ENCODE data around the gene UQCR10. TPM values are rescaled to one million over a fixed set of nuclear protein-coding genes. Genes with fewer than 3 reads are reported as not detected.

Gene UQCR10
- total and polyA plus RNA-seq, 4 donors, result 67.5 to 290 (median 133) TPM

DNA sequence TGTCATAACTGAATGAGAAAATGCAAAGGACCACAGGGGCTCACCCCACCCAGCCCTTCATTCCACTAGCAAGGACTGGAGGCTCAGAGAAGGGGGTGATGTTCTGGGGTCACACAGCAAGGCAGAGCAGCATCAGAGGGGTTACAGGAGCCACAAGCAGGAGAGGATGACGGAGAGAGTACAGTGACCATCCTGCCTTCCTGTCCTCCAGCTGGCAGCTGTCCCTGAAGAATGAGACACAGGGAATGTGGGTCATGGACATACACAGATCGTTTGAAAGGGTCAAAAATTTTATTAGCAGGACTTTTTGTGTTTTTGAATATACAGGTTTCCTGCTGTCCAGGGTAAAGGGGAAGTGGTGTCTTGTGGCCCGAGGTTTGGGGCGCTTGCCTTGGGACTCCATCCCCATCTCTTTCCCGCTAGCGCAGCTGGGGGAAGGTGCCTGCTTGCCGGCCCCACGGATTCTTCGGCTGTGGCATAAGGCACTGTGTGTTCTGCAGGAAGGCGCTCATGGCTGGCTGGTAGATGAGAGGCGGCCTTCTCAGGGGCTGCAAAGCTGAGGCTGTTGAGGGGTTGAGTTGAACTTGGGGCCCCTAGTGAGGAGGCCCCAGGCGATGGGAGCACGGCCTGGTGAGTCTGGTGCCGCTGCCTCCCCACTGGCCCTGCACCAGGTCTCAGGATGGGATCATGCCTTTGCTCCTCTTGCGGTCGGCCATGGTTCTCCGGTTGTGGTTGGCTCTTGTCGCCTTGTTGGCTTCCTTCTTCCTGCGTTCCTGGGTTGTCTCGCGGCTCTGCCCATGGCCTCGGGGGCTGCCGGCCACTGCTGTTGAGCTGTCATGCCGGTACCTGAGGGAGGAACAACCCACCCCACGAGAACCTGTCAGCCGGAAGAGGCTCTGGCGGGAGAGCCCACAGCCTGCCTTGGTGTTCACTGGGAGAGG, 21.4 kb downstream of the UQCR10 start:
- ATAC-seq (ENCODE audit: insufficient read depth, low FRiP score), result no peak
- Histone ChIP-seq H3K4me3 (no peak overlapping the region), H3K27ac (ENCODE audit: low read depth in 1 of 2, low read length in 1 of 2) (no peak overlapping the region), H3K9ac (ENCODE audit: insufficient read depth in 1 of 2, low read length in 2 of 2) (no peak overlapping the region), H3K36me3 (ENCODE audit: control insufficient read depth in 4 of 4, insufficient read depth in 4 of 4, low read length in 4 of 4) (peaks cover 4 to 53% (median 19%) of the 10 kb centered on the region in 4 donors), H3K27me3 (ENCODE audit: control insufficient read depth in 3 of 3, insufficient read depth in 3 of 3, low read length in 2 of 3) (no peaks in the 10 kb centered on the region), H3K4me1 (ENCODE audit: control insufficient read depth in 5 of 5, insufficient read depth in 5 of 5, low read length in 5 of 5) (peaks cover 0 to 24% (median 7%) of the 10 kb centered on the region in 5 donors), H3K9me3 (ENCODE audit: control insufficient read depth in 4 of 4, insufficient read depth in 3 of 4, low read length in 3 of 4) (no peaks in the 10 kb centered on the region)
- TF ChIP-seq, protein P1, sequence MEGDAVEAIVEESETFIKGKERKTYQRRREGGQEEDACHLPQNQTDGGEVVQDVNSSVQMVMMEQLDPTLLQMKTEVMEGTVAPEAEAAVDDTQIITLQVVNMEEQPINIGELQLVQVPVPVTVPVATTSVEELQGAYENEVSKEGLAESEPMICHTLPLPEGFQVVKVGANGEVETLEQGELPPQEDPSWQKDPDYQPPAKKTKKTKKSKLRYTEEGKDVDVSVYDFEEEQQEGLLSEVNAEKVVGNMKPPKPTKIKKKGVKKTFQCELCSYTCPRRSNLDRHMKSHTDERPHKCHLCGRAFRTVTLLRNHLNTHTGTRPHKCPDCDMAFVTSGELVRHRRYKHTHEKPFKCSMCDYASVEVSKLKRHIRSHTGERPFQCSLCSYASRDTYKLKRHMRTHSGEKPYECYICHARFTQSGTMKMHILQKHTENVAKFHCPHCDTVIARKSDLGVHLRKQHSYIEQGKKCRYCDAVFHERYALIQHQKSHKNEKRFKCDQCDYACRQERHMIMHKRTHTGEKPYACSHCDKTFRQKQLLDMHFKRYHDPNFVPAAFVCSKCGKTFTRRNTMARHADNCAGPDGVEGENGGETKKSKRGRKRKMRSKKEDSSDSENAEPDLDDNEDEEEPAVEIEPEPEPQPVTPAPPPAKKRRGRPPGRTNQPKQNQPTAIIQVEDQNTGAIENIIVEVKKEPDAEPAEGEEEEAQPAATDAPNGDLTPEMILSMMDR (IDR thresholded peaks at IDR 0.05; ENCODE audit: control extremely low read depth, extremely low read depth), result no peak
- WGBS, 2 donors, result 81 to 88% methylated on average over 27 of the region's 27 CpGs
- DNase-seq, result no peak

GRCh38 chr22:29790061-29790460, 22.9 kb downstream of the UQCR10 start:
- Histone ChIP-seq H3K9me3 (ENCODE audit: control insufficient read depth in 4 of 4, insufficient read depth in 3 of 4, low read length in 3 of 4) (no peaks in the 10 kb centered on the region), H3K27me3 (ENCODE audit: control insufficient read depth in 3 of 3, insufficient read depth in 3 of 3, low read length in 2 of 3) (no peaks in the 10 kb centered on the region), H3K36me3 (ENCODE audit: control insufficient read depth in 4 of 4, insufficient read depth in 4 of 4, low read length in 4 of 4) (peaks cover 6 to 57% (median 19%) of the 10 kb centered on the region in 4 donors), H3K27ac (ENCODE audit: low read depth in 1 of 2, low read length in 1 of 2) (no peak overlapping the region), H3K4me1 (ENCODE audit: control insufficient read depth in 5 of 5, insufficient read depth in 5 of 5, low read length in 5 of 5) (peaks cover 0 to 15% (median 2%) of the 10 kb centered on the region in 5 donors), H3K9ac (ENCODE audit: insufficient read depth in 1 of 2, low read length in 2 of 2) (no peak overlapping the region), H3K4me3 (no peak overlapping the region)
- DNase-seq (no peak), ATAC-seq (ENCODE audit: insufficient read depth, low FRiP score) (no peak)
- TF ChIP-seq, protein P1 (IDR thresholded peaks at IDR 0.05; ENCODE audit: control extremely low read depth, extremely low read depth), result no peak
- WGBS, 2 donors, result 92% methylated on average over 5 of the region's 5 CpGs

GRCh38 chr22:29793396-29793795, 26.2 kb downstream of the UQCR10 start:
- Histone ChIP-seq H3K4me1 (ENCODE audit: control insufficient read depth in 5 of 5, insufficient read depth in 5 of 5, low read length in 5 of 5) (peaks cover 0 to 4% (median 0%) of the 10 kb centered on the region in 5 donors), H3K4me3 (no peak overlapping the region), H3K9ac (ENCODE audit: insufficient read depth in 1 of 2, low read length in 2 of 2) (no peak overlapping the region), H3K9me3 (ENCODE audit: control insufficient read depth in 4 of 4, insufficient read depth in 3 of 4, low read length in 3 of 4) (no peaks in the 10 kb centered on the region), H3K27ac (ENCODE audit: low read depth in 1 of 2, low read length in 1 of 2) (no peak overlapping the region), H3K36me3 (ENCODE audit: control insufficient read depth in 4 of 4, insufficient read depth in 4 of 4, low read length in 4 of 4) (peaks cover 11 to 64% (median 28%) of the 10 kb centered on the region in 4 donors), H3K27me3 (ENCODE audit: control insufficient read depth in 3 of 3, insufficient read depth in 3 of 3, low read length in 2 of 3) (no peaks in the 10 kb centered on the region)
- no peak for DNase-seq
- ATAC-seq (ENCODE audit: insufficient read depth, low FRiP score), result no peak
- TF ChIP-seq, protein P1 (IDR thresholded peaks at IDR 0.05; ENCODE audit: control extremely low read depth, extremely low read depth), result no peak
- WGBS, 2 donors, result 96% methylated on average over 17 of the region's 17 CpGs
